Measurements from ENCODE around the gene NFKBIL1. TPM values are rescaled to one million over a fixed set of nuclear protein-coding genes. Genes with fewer than 3 reads are reported as not detected.

The NFKBIL1 gene
- total and polyA plus RNA-seq, 2 of the 4 experiments (the other 2 are of a cell fraction): 7.8 to 10.8 TPM

DNA sequence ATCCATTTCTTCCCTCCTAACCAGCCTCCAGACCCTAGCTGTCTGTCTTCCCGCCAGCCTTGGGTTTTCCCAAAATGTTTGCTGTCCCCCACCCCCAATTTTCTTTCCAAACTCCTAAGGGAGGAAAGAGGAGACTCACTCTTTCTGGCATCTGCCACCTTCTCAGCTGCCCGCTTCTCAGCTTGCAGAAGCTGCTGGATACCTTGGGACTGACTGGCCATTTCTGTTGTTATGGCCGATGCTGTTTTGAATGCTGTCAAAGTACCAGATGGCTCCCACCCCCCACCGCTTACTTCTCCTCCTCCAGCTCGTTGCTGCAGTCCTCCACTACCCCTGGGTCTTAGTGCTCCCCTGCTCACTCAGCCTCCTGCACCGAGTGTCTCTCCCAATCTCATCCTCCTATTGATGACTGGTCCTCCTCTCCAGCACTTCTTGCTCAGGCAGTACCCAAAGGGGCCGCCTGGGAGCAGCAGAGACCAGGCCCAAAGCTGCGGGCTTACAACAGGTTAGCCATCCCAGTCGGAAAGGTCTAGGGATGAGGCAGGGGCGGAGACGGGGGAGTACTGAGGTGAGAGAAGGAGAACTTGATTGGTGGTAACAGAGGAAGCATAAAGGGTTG lies 960 bp upstream of the NFKBIL1 start, which contains the start of gene ATP6V1G2:
Gene ATP6V1G2 (minus strand): TSS at position 270 of the 619 bp plus-strand sequence. CDS start 49 bp downstream, at position 221.
- Histone ChIP-seq H2BK15ac (ENCODE audit: low read depth, low read length) (no peak within 1 kb of the TSS), H3K18ac (ENCODE audit: low read depth, low read length) (no peak within 1 kb of the TSS), H3K4me3 (ENCODE audit: insufficient read depth, low read depth, low read length) (peak within 1 kb of the TSS; percentile 45), H3K36me3 (ENCODE audit: control insufficient read depth, insufficient read depth, low read length) (peaks cover 11% of the 10 kb centered on the region), H2AK9ac (replicated peaks; ENCODE audit: low read depth, low read length, poor library complexity) (peak within 1 kb of the TSS; percentile 53), H3K27ac (ENCODE audit: insufficient read depth, low read length) (peak within 1 kb of the TSS; percentile 13; the same call in 1 of the 2 replicates), H3K4ac (ENCODE audit: low read depth, low read length) (peak within 1 kb of the TSS; percentile 55), H3K56ac (ENCODE audit: extremely low read depth, insufficient read depth, low read length) (no peak within 1 kb of the TSS), H3K27me3 (ENCODE audit: control insufficient read depth, insufficient read depth, low read length) (no peaks in the 10 kb centered on the region), H3K23ac (ENCODE audit: low read depth, low read length) (no peak within 1 kb of the TSS), H3K4me1 (ENCODE audit: control insufficient read depth, insufficient read depth, low read length) (peaks cover 6% of the 10 kb centered on the region), H4K20me1 (ENCODE audit: insufficient read depth, low read length) (peaks cover 3% of the 10 kb centered on the region; the same call in 1 of the 2 replicates), H2BK5ac (ENCODE audit: low read depth, low read length, poor library complexity, severe bottlenecking) (peak within 1 kb of the TSS; percentile 37), H2AFZ (replicated peaks; ENCODE audit: low read length, poor library complexity) (peak within 1 kb of the TSS; percentile 88), H2AK5ac (ENCODE audit: low read depth, low read length) (no peak within 1 kb of the TSS; the same call in 1 of the 2 replicates), H3K9me3 (ENCODE audit: control insufficient read depth, insufficient read depth, low read length) (no peaks in the 10 kb centered on the region), H3K9ac (ENCODE audit: low read depth, low read length) (peak within 1 kb of the TSS; percentile 58), H3K9me1 (ENCODE audit: insufficient read depth, low read length) (peaks cover 6% of the 10 kb centered on the region), H3K79me1 (ENCODE audit: low read depth in 1 of 2, low read length in 2 of 2) (peaks cover 8 to 39% of the 10 kb centered on the region in 2 experiments; a peak in 3 of 4 replicates), H4K91ac (ENCODE audit: insufficient read depth, low read depth, low read length) (no peak within 1 kb of the TSS), H3K4me2 (ENCODE audit: low read depth, low read length) (peak within 1 kb of the TSS; percentile 88), H4K8ac (ENCODE audit: low read depth in 2 of 2, low read length in 2 of 2) (peak within 1 kb of the TSS; percentile 28 to 91), H4K5ac (ENCODE audit: low read depth, low read length) (peak within 1 kb of the TSS; percentile 51), H2BK20ac (ENCODE audit: low read depth, low read length) (no peak within 1 kb of the TSS), H3K14ac (replicated peaks; ENCODE audit: low read depth, low read length) (peak within 1 kb of the TSS; percentile 54; the same call in 1 of the 2 replicates), H2BK120ac (ENCODE audit: low read depth, low read length) (no peak within 1 kb of the TSS)
- intact Hi-C loops (cut with micrococcal nuclease): loop anchor here (1.0 to 5.0 kb wide), 6 partner anchors 36 to 406 kb away; partner anchors contain the start of genes GPANK1, HSPA1B and LTB
- in situ Hi-C loops (cut with MboI; ENCODE audit: low sequenced_read_pairs): loop anchor here (5.0 to 10.0 kb wide), 2 partner anchors 51 to 288 kb away; no protein-coding TSS in a partner anchor
- dilution Hi-C loops (cut with HindIII; ENCODE audit: low sequenced_read_pairs, unreplicated experiment): no loop called here
- TF ChIP-seq MAFK (IDR thresholded peaks at IDR 0.05; ENCODE audit: low read depth, low read length) (0 out of 2 replicates have a peak, but pooled peaks have one; percentile 1), RAD21 (IDR thresholded peaks at IDR 0.05; ENCODE audit: low read length) (peak; percentile 99), RFX5 (IDR thresholded peaks at IDR 0.05; ENCODE audit: low read depth, low read length) (no peak), CEBPB (IDR thresholded peaks at IDR 0.05; ENCODE audit: low read depth, low read length) (no peak), POLR2A (IDR thresholded peaks at IDR 0.05; ENCODE audit: low read depth, low read length) (peak; percentile 51; the same call in 1 of the 2 replicates), MAZ (IDR thresholded peaks at IDR 0.05; ENCODE audit: borderline replicate concordance, low read depth, low read length) (peak; percentile 16; the same call in 1 of the 2 replicates), BHLHE40 (IDR thresholded peaks at IDR 0.05; ENCODE audit: low read depth, low read length) (no peak), RCOR1 (IDR thresholded peaks at IDR 0.05; ENCODE audit: insufficient replicate concordance, low read length) (peak; percentile 79), NFE2L2 (IDR thresholded peaks at IDR 0.05; ENCODE audit: low read depth, low read length) (no peak), SMC3 (IDR thresholded peaks at IDR 0.05; ENCODE audit: low read depth, low read length) (peak; percentile 95), FOS (IDR thresholded peaks at IDR 0.05; ENCODE audit: low read depth, low read length) (no peak), CHD1 (IDR thresholded peaks at IDR 0.05; ENCODE audit: low read depth, low read length) (no peak), MXI1 (IDR thresholded peaks at IDR 0.05; ENCODE audit: borderline replicate concordance, low read depth, low read length) (no peak)
- TF ChIP-seq, protein P1, sequence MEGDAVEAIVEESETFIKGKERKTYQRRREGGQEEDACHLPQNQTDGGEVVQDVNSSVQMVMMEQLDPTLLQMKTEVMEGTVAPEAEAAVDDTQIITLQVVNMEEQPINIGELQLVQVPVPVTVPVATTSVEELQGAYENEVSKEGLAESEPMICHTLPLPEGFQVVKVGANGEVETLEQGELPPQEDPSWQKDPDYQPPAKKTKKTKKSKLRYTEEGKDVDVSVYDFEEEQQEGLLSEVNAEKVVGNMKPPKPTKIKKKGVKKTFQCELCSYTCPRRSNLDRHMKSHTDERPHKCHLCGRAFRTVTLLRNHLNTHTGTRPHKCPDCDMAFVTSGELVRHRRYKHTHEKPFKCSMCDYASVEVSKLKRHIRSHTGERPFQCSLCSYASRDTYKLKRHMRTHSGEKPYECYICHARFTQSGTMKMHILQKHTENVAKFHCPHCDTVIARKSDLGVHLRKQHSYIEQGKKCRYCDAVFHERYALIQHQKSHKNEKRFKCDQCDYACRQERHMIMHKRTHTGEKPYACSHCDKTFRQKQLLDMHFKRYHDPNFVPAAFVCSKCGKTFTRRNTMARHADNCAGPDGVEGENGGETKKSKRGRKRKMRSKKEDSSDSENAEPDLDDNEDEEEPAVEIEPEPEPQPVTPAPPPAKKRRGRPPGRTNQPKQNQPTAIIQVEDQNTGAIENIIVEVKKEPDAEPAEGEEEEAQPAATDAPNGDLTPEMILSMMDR (conservative IDR thresholded peaks at IDR 0.05; ENCODE audit: low read depth, low read length): peak; percentile 99
- TF ChIP-seq, protein P2, sequence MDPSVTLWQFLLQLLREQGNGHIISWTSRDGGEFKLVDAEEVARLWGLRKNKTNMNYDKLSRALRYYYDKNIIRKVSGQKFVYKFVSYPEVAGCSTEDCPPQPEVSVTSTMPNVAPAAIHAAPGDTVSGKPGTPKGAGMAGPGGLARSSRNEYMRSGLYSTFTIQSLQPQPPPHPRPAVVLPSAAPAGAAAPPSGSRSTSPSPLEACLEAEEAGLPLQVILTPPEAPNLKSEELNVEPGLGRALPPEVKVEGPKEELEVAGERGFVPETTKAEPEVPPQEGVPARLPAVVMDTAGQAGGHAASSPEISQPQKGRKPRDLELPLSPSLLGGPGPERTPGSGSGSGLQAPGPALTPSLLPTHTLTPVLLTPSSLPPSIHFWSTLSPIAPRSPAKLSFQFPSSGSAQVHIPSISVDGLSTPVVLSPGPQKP (IDR thresholded peaks at IDR 0.05; ENCODE audit: borderline replicate concordance, low read depth, low read length): no peak
- POLR2A ChIA-PET (ENCODE audit: unreplicated experiment): interaction anchor here (0.6 to 1.1 kb wide), 3 partner anchors 35 to 329 kb away, joined by 3 to 13 read pairs (median 7); no protein-coding TSS in a partner anchor
- DNase-seq (peak; percentile 93), ATAC-seq (ENCODE audit: low read depth) (peak; percentile 81)
- CTCF ChIA-PET: interaction anchor here (0.7 to 1.8 kb wide), 12 partner anchors 17 to 115 kb away, joined by 3 to 15 read pairs (median 4); partner anchors contain the start of genes LST1 and NCR3
- no TSS peak for BruUV-seq (replicated peaks)
- 0% methylated on average over 1 of the region's 11 CpGs; no CpG with 5 or more reads in 1 of the 2 experiments for WGBS, 2 experiments (ENCODE audit: extremely low coverage in 2 of 2, insufficient read length in 1 of 2)

All from IMR-90 (cell line).